ENCODE results near the gene CDKN1C.

CDKN1C gene

GRCh38 chr11:2885678-2886081 is at the start of gene CDKN1C:
Gene CDKN1C (minus strand): TSS chr11:2885775. CDS start chr11:2885456, 319 bp downstream.
- H3K27me3 Mint-ChIP-seq = no peaks in the 10 kb centered on the region
- no peaks in the 10 kb centered on the region for H3K9me3 Mint-ChIP-seq
- no peaks in the 10 kb centered on the region for H3K36me3 Mint-ChIP-seq
- no peak within 1 kb of the TSS for H3K27ac Mint-ChIP-seq
- H3K4me3 Mint-ChIP-seq = peak within 1 kb of the TSS; percentile 82
- H3K4me1 Mint-ChIP-seq = peaks cover 17% of the 10 kb centered on the region

GRCh38 chr11:2934611-2935239 is 49.1 kb upstream of the CDKN1C start:
- Mint-ChIP-seq H3K4me3 (no peak overlapping the region), H3K27ac (no peak overlapping the region), H3K4me1 (peaks cover 6% of the 10 kb centered on the region), H3K9me3 (no peaks in the 10 kb centered on the region), H3K27me3 (no peaks in the 10 kb centered on the region), H3K36me3 (peaks cover 8% of the 10 kb centered on the region)

- no peaks in the 10 kb centered on the region for H3K27me3 Mint-ChIP-seq
- no peaks in the 10 kb centered on the region for H3K9me3 Mint-ChIP-seq
- H3K4me3 Mint-ChIP-seq = no peak overlapping the region
- peaks cover 5% of the 10 kb centered on the region for H3K4me1 Mint-ChIP-seq
- H3K36me3 Mint-ChIP-seq = peaks cover 8% of the 10 kb centered on the region
- no peak overlapping the region for H3K27ac Mint-ChIP-seq
Measured at GRCh38 chr11:2934021-2934550, 48.5 kb upstream of the CDKN1C start.

- H3K4me1 Mint-ChIP-seq = peaks cover 8% of the 10 kb centered on the region
- H3K27ac Mint-ChIP-seq = no peak overlapping the region
- H3K36me3 Mint-ChIP-seq = peaks cover 5% of the 10 kb centered on the region
- no peaks in the 10 kb centered on the region for H3K9me3 Mint-ChIP-seq
- peaks cover 1% of the 10 kb centered on the region for H3K27me3 Mint-ChIP-seq
- no peak overlapping the region for H3K4me3 Mint-ChIP-seq
Measured at GRCh38 chr11:2933375-2934020, 47.9 kb upstream of the CDKN1C start.

- H3K27ac Mint-ChIP-seq = no peak overlapping the region
- peaks cover 2% of the 10 kb centered on the region for H3K36me3 Mint-ChIP-seq
- H3K27me3 Mint-ChIP-seq = peaks cover 5% of the 10 kb centered on the region
- H3K4me1 Mint-ChIP-seq = peaks cover 13% of the 10 kb centered on the region
- H3K4me3 Mint-ChIP-seq = no peak overlapping the region
- H3K9me3 Mint-ChIP-seq = no peaks in the 10 kb centered on the region
Measured at GRCh38 chr11:2932850-2933251, 47.3 kb upstream of the CDKN1C start.

- Mint-ChIP-seq H3K4me3 (no peak overlapping the region), H3K9me3 (no peaks in the 10 kb centered on the region), H3K27ac (no peak overlapping the region), H3K27me3 (peaks cover 5% of the 10 kb centered on the region), H3K4me1 (peaks cover 15% of the 10 kb centered on the region), H3K36me3 (no peaks in the 10 kb centered on the region)
Measured at GRCh38 chr11:2931771-2932738, 46.5 kb upstream of the CDKN1C start.

GRCh38 chr11:2931420-2931746 is 45.8 kb upstream of the CDKN1C start:
- Mint-ChIP-seq H3K4me1 (peaks cover 15% of the 10 kb centered on the region), H3K4me3 (no peak overlapping the region), H3K36me3 (no peaks in the 10 kb centered on the region), H3K9me3 (no peaks in the 10 kb centered on the region), H3K27me3 (peaks cover 5% of the 10 kb centered on the region), H3K27ac (no peak overlapping the region)

GRCh38 chr11:2930704-2931419 is 45.3 kb upstream of the CDKN1C start:
- H3K27ac Mint-ChIP-seq = peak overlapping the region; percentile 84
- H3K4me1 Mint-ChIP-seq = peaks cover 15% of the 10 kb centered on the region
- peak overlapping the region; percentile 85 for H3K4me3 Mint-ChIP-seq
- no peaks in the 10 kb centered on the region for H3K36me3 Mint-ChIP-seq
- H3K9me3 Mint-ChIP-seq = no peaks in the 10 kb centered on the region
- H3K27me3 Mint-ChIP-seq = peaks cover 5% of the 10 kb centered on the region

- Mint-ChIP-seq H3K27ac (peak overlapping the region; percentile 84), H3K9me3 (no peaks in the 10 kb centered on the region), H3K36me3 (no peaks in the 10 kb centered on the region), H3K27me3 (peaks cover 5% of the 10 kb centered on the region), H3K4me1 (peaks cover 15% of the 10 kb centered on the region), H3K4me3 (peak overlapping the region; percentile 85)
Measured at GRCh38 chr11:2929950-2930703, 44.6 kb upstream of the CDKN1C start.

- peaks cover 5% of the 10 kb centered on the region for H3K27me3 Mint-ChIP-seq
- peaks cover 15% of the 10 kb centered on the region for H3K4me1 Mint-ChIP-seq
- H3K4me3 Mint-ChIP-seq = peak overlapping the region; percentile 85
- H3K9me3 Mint-ChIP-seq = no peaks in the 10 kb centered on the region
- no peaks in the 10 kb centered on the region for H3K36me3 Mint-ChIP-seq
- H3K27ac Mint-ChIP-seq = peak overlapping the region; percentile 65
Measured at GRCh38 chr11:2929531-2929949, 44.0 kb upstream of the CDKN1C start.

GRCh38 chr11:2928605-2929530 is 43.3 kb upstream of the CDKN1C start, which contains the start of gene PHLDA2:
Gene PHLDA2 (minus strand): TSS chr11:2929420. CDS start chr11:2929364, 56 bp downstream.
- peaks cover 5% of the 10 kb centered on the region for H3K27me3 Mint-ChIP-seq
- peaks cover 15% of the 10 kb centered on the region for H3K4me1 Mint-ChIP-seq
- H3K27ac Mint-ChIP-seq = peak within 1 kb of the TSS; percentile 70
- peak within 1 kb of the TSS; percentile 86 for H3K4me3 Mint-ChIP-seq
- H3K36me3 Mint-ChIP-seq = no peaks in the 10 kb centered on the region
- H3K9me3 Mint-ChIP-seq = no peaks in the 10 kb centered on the region

GRCh38 chr11:2927851-2928604 is 42.5 kb upstream of the CDKN1C start:
- Mint-ChIP-seq H3K36me3 (no peaks in the 10 kb centered on the region), H3K27me3 (peaks cover 5% of the 10 kb centered on the region), H3K9me3 (no peaks in the 10 kb centered on the region), H3K4me3 (peak overlapping the region; percentile 78), H3K27ac (peak overlapping the region; percentile 46), H3K4me1 (peaks cover 15% of the 10 kb centered on the region)

Measured in activated naive CD4-positive, alpha-beta T cell treated with anti-CD3 and anti-CD28 coated beads, Interleukin-2, amount 50 U/mL, for 24 hours (primary cell).